HG03520 (cell line): ENCODE data around the gene ITGA6.

Experiments
- ATAC-seq: cut with Tn5 transposase; IDR thresholded peaks from one replicate; pipeline ENCODE4 v1.9.1; 2021; ENCODE audit warnings: mild to moderate bottlenecking, moderate library complexity; ENCODE audit not compliant: unreplicated experiment

Gene ITGA6

GRCh38 chr2:172439911-172440310 is 12.5 kb downstream of the ITGA6 start:
- ATAC-seq = no peak

GRCh38 chr2:172440795-172441194 is 13.4 kb downstream of the ITGA6 start:
- ATAC-seq = no peak

DNA sequence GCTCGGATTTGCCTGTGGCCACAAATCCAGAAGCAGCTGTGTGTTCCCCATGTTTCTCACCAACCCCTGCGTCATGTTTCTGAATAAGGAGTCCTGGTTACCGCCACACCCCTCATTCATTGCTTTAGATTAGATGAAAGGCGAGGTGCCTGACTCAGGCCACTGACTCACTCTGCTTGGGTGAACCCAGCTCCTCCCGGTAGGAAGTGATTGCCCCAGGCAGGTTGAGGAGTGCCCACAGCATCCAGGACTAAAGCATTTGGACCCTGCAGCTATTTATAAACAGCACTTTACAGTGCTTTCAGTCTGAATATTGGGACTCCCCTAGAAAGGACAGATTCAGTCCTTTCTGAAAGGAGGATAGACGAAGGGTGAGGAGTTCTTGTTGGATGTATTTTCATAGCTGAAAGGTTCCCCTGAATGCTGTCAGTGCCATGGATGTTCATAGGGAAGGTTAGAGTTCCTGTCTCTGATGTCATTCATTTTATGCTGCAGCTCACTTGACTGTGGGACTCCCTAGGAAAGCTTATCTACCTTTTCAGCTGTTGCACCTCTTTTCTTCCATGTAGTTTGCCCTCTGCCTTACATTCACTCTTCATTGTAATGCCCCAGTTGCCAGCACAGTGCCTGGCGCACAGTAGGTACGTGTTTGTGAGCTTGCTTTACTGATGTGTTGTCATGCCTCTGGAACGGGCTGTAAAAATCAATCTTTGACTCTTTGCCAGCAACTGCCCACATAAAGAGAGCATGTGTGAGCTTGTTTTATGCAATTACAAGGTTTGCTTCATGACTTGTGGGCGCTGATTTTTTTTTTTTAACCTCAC is 14.9 kb downstream of the ITGA6 start:
- ATAC-seq = no peak

GRCh38 chr2:172445851-172446250 is 18.5 kb downstream of the ITGA6 start:
- ATAC-seq = no peak

GRCh38 chr2:172446474-172447063 is 19.2 kb downstream of the ITGA6 start:
- no peak for ATAC-seq

DNA sequence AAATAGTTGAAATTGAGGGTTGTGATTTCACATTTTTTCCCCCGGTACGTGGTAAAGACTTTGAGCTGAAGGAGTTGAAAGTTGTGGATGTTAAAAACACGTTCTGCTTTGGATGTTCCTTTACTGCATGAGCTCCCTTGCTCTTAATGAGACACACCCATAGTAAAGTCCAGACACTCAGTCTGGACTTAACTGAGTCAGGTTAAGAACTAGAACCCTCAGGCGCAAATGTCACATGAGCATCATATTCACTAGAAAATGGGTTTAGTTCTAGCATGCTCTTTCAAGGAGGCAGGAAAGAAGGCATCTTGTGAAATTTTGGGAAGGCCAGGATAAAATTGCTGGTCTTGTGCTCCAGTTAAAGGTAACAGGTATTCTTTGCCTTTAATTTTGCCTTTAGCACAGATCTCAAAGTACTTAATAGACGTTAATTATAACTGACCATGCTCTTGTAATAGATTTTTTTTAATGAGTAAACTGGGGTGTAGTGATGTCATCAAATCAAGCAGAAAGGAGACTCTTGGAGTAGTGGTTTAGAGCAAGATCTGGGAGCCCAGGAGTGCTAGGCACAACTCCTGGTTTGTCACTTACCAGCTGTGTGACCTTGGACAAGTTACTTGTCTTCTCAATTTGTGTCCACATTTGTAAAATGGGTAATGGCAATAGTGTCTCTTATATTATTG is 20.6 kb downstream of the ITGA6 start:
- ATAC-seq = no peak

DNA sequence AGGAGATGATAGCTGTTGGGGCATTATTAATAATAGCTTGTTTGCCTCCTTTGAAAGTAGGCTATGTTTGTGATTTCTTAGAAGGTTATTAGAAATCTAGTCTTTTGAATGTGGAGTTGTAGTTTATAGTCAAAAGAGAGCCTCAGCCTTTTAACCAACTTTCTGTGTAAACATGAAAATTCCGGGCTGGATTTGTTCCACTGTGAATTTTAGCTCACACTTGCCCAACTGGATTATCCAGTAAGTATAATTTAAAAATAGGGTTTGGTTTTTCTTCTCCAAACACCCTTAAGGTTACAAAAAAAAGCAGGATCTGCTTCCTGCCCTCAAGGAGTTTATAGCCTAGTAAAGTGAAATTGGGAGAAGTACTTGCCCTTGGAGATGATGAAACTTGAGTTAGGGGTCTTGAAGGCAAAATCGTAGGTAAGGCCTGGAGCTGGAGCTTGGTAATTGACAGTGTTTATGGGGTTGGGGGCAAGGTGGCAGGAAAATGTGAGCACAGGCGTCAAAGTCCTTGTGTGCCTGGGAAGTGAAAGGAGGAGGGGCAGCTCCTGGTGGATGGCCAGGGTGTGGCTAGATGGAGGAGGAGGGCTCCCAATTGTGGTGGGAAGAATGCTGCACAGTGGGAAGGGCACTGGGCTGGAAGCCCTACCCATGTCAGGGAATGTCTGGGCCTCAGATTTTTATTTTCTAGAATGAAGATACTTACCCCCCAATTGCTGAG is 21.3 kb downstream of the ITGA6 start:
- no peak for ATAC-seq

DNA sequence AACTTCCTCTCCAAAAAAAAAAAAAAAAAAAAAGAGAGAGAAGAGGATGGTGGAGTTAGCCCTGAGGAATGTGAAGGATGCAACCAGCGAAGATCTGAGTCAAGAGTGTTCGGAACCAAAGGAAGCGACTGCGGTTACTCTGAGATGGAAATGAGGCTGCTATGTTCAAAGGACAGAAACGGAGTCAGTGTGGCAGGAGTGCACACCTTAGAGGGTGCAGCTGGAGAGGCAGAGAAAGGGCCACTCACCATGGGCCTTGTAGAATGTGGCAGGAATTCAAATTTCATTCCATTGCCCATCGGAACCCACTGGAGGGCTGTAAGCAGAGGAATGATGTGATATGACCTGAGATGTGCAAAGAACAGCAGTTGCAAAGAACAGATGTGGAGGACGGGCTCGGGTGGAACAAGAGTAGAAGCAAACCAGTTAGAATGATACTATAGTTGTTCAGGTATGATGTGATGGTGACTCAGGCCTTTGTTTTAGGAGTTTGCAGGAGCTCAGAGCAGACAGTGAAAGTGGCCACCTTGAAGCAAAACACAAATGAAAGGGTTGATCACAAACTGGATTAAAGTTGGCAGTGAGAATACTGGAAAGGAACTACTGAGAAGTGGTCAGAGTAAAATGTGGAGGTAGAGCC is 22.6 kb downstream of the ITGA6 start:
- no peak for ATAC-seq

- ATAC-seq = no peak
Observed at GRCh38 chr2:172451923-172452322, 24.5 kb downstream of the ITGA6 start.

- no peak for ATAC-seq
Observed at GRCh38 chr2:172452845-172453244, 25.5 kb downstream of the ITGA6 start.

DNA sequence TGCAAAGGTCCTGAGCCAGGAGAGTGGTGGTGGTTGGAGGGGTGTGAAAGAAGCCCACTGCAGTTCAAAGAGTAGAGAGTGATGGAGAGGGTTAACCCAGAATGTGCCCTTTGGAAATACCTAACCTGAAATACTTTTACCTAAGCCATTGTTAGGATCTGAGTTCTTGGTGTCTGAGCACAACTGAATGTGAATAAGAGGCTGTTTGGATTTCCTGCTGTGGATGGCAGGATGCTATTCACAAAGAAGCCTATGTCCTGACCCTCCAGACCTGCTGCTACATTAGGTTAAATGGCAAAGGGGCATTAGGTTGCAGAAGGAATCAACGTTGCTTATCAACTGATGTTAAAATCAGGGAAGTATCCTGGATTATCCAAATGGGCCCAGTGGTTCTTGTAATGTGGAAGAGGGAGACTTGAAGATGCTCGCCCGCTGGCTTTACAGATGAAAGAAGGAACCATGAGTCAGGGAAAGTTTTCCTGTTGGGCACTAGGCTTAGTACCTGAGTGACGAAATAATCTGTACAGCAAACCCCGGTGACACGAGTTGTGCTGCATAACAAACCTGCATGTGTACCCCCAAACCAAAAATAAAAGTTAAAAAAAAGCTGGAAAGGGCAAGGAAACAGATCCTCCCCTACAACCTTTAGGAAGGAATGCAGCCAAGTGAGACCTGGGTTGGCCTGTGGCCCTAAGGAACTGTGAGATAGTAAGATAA is 27.2 kb downstream of the ITGA6 start:
- no peak for ATAC-seq

- no peak for ATAC-seq
Observed at GRCh38 chr2:172455121-172455515, 27.7 kb downstream of the ITGA6 start.

DNA sequence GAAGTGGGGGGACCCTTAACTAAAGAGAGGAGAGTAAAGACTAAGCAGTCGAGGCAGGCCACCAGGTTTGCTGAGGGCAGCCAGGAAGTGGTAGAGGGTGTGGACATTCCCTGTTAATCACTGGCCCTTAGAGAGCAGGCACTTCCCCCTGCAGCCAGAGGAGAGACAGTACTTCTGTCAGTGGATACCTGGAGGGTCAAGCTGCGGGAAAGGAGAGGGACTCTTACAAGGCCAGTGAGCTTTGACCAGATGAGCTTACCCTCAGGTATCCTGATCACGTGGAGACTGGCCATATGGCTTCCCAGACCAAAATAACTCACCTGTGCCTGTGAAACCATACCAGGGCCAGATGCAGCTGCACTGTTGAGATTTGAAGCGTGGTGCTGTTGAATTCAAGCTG is 28.6 kb downstream of the ITGA6 start:
- ATAC-seq = no peak

- no peak for ATAC-seq
Observed at GRCh38 chr2:172457536-172457935, 30.1 kb downstream of the ITGA6 start.

DNA sequence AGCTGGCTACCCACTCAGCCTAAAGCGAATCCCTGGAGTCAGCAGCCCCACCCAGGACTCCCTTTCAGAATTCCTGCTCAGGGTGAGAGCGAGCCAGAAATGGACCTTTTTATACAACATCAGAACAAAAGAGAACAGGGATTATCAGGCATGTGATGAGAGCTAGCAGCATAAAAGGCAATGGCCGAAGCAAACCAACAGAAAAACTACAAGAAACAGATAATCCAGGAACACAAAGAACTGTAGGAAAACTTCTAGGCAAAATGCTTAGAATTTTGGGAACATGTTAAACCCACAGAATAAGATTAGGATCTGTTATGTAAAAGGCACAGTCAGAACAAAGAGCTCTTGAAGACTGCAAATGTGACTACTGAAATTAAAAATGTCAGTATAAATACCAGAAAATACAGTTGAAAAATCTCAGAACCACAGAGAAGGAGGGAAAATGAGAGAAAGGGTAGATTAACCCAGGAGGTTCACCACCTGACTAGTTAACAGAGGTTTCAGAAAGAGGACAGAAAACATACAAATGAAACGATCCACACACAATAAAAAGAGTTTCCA is 31.3 kb downstream of the ITGA6 start:
- no peak for ATAC-seq

DNA sequence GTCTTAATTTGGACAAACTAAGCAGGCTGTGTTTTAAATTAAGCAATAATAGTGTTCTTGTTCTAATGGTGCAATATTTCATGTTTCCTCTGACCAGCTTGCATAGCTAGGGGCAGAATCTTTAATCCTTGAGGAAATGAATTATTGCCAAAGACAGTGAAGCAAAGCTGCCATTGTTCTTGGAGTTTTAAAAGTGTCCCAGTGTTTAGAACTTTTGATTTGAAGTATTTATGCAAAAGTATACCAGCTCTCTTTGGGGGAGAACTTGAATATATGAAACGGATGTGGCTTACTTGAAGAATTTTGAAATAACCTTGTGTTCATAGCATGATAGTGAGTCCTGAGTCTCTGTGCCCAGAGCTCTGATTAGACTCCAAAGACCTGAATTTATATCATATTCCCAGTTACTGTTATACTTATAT is 33.4 kb downstream of the ITGA6 start:
- no peak for ATAC-seq

- no peak for ATAC-seq
Observed at GRCh38 chr2:172461591-172462372, 34.4 kb downstream of the ITGA6 start.

DNA sequence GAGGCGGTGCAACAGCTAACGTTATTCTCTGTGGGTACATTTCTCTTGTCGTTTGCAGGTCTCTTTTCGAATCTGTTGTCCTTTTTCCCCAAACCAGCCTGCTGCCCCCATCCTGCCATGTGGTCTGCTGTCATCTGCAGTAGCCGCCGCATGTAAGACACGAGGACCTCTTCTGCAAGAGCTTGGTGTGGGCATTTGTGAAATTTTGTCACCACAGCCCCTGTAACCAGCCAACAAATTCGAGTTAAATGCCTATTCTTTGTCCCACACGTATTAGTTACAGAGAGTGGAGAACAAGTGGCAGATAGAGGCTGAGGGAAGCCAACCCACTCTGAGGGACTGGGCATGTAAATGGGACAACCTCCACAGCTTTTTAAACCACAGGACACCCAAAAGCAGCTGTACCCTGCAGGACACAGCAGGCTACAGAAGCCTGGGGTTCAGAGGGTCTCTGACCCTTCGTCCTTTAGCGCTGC is 35.0 kb downstream of the ITGA6 start:
- no peak for ATAC-seq

DNA sequence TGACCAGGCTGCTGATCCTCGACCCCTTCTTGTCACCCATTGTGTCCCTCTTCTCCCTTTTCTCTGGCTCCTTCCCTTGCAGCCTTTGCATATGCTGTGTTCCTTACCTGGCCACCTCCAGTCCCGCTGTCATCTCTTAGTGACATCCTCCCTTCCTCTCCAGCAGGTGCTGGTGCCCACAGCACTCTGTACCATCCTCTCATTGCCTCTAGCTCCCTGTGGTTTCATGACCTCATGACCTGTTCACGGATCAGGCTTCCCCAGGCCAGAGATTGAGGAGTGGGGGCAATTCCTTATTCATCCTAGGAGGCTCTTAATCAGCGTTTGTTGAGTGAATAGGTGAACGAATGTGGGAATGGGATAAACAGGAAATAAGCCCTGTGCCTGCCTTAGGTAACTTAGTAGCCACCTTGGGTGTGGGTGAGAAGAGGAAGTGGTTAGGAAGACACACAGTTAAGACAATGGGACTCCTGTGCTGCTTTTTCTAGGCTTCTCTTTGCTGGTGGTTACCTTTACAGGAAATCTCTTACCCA is 35.5 kb downstream of the ITGA6 start:
- no peak for ATAC-seq
